GM12872 (cell line): Measurements from ENCODE around the gene FAM3A.

Source experiments
- CTCF ChIP-seq: IDR thresholded peaks from 3 replicates; pipeline ENCODE4 v1.5.1; 2011; ENCODE audit warnings: low read depth, mild to moderate bottlenecking, low read length, moderate library complexity; ENCODE audit not compliant: insufficient read depth

Gene FAM3A

GRCh38 chrX:154472685-154473632, 43.1 kb downstream of the FAM3A start:
- no peak for TF ChIP-seq CTCF

- no peak for TF ChIP-seq CTCF
Measured at GRCh38 chrX:154471839-154472684, 44.0 kb downstream of the FAM3A start.

- no peak for TF ChIP-seq CTCF
Measured at GRCh38 chrX:154470914-154471568, 45.0 kb downstream of the FAM3A start.

- TF ChIP-seq CTCF = no peak
Measured at GRCh38 chrX:154470434-154470833, 45.6 kb downstream of the FAM3A start.

- no peak for TF ChIP-seq CTCF
Measured at GRCh38 chrX:154469880-154470279, 46.2 kb downstream of the FAM3A start.

GRCh38 chrX:154469114-154469513, 46.9 kb downstream of the FAM3A start:
- no peak for TF ChIP-seq CTCF

- no peak for TF ChIP-seq CTCF
Measured at GRCh38 chrX:154468217-154468616, 47.8 kb downstream of the FAM3A start.
